ENCODE measurements around the gene PDZRN3.

PDZRN3 gene

GRCh38 chr3:73332558-73332957 lies 292.2 kb downstream of the PDZRN3 start:
- Histone ChIP-seq H3K27ac (ENCODE audit: low read depth, low read length) (no peak overlapping the region), H3K9ac (ENCODE audit: low read depth in 1 of 2, low read length in 2 of 2) (no peak overlapping the region)

More at GRCh38 chr3:73332558-73332957, 292.2 kb downstream of the PDZRN3 start:
- Histone ChIP-seq H3K4me1 (ENCODE audit: control insufficient read depth in 1 of 2, insufficient read depth in 2 of 2, low read length in 2 of 2) (no peaks in the 10 kb centered on the region), H3K9me3 (ENCODE audit: control insufficient read depth in 1 of 2, low read length in 2 of 2) (no peaks in the 10 kb centered on the region), H3K4me3 (ENCODE audit: low read depth in 1 of 2, low read length in 2 of 2) (no peak overlapping the region), H3K36me3 (ENCODE audit: control insufficient read depth in 1 of 2, insufficient read depth in 2 of 2, low read length in 2 of 2) (no peaks in the 10 kb centered on the region), H3K27me3 (ENCODE audit: control insufficient read depth in 1 of 2, insufficient read depth in 2 of 2, low read length in 2 of 2) (no peaks in the 10 kb centered on the region)

Measured in duodenal mucosa (tissue), 2 donors.